NCI-H524 treated with DMSO at 0.1 percent for 48 hours (cell line): ENCODE results near the gene PLA2G4A.

ENCODE experiments used
- DNase-seq: peaks from one replicate; lab custom pipeline; 2025; lab: John Stamatoyannopoulos, UW

The PLA2G4A gene

GRCh38 chr1:186978596-186979556 is 150.1 kb downstream of the PLA2G4A start:
- DNase-seq, result no peak

GRCh38 chr1:186980400-186980799 is 151.7 kb downstream of the PLA2G4A start:
- no peak for DNase-seq

- no peak for DNase-seq
Observed at GRCh38 chr1:186982116-186982515, 153.4 kb downstream of the PLA2G4A start.

- DNase-seq, result no peak
Observed at GRCh38 chr1:186983327-186983726, 154.6 kb downstream of the PLA2G4A start.

- DNase-seq, result no peak
Observed at GRCh38 chr1:186984959-186985358, 156.2 kb downstream of the PLA2G4A start.

- DNase-seq, result peak; percentile 3
Observed at GRCh38 chr1:186985889-186986491, 157.2 kb downstream of the PLA2G4A start.

GRCh38 chr1:186987065-186987464 is 158.3 kb downstream of the PLA2G4A start:
- DNase-seq, result no peak

- DNase-seq, result no peak
Observed at GRCh38 chr1:186987769-186988168, 159.0 kb downstream of the PLA2G4A start.

- DNase-seq, result no peak
Observed at GRCh38 chr1:186993996-186994395, 165.2 kb downstream of the PLA2G4A start.

- no peak for DNase-seq
Observed at GRCh38 chr1:186994897-186995296, 166.1 kb downstream of the PLA2G4A start.

- no peak for DNase-seq
Observed at GRCh38 chr1:186996816-186997215, 168.1 kb downstream of the PLA2G4A start.

- DNase-seq, result no peak
Observed at GRCh38 chr1:186997877-186998276, 169.1 kb downstream of the PLA2G4A start.

- DNase-seq, result no peak
Observed at GRCh38 chr1:186999506-186999905, 170.8 kb downstream of the PLA2G4A start.

GRCh38 chr1:187001198-187001889 is 172.6 kb downstream of the PLA2G4A start:
- DNase-seq, result no peak

- DNase-seq, result no peak
Observed at GRCh38 chr1:187003353-187003752, 174.6 kb downstream of the PLA2G4A start.

GRCh38 chr1:187006896-187007295 is 178.1 kb downstream of the PLA2G4A start:
- DNase-seq, result no peak

- DNase-seq, result no peak
Observed at GRCh38 chr1:187009320-187009719, 180.6 kb downstream of the PLA2G4A start.

GRCh38 chr1:187010571-187011309 is 182.0 kb downstream of the PLA2G4A start:
- DNase-seq, result no peak

- no peak for DNase-seq
Observed at GRCh38 chr1:187013582-187014200, 184.9 kb downstream of the PLA2G4A start.

GRCh38 chr1:187018291-187018690 is 189.5 kb downstream of the PLA2G4A start:
- DNase-seq, result no peak

- no peak for DNase-seq
Observed at GRCh38 chr1:187027253-187027652, 198.5 kb downstream of the PLA2G4A start.
